RWPE1 (cell line): ENCODE measurements around the gene DPH6.
A peak's percentile ranks its signal among the peaks of the same experiment; 100 is the strongest.

Experiments used
- CTCF ChIA-PET: fragments of 350-600 bp; sonication (Branson Sonifier 250); formaldehyde crosslinking; extraction: SDS; loops from one replicate; lab custom pipeline; 2021; lab: Yijun Ruan, JAX
- POLR2A ChIA-PET: fragments of 400-600 bp; formaldehyde crosslinking; extraction: SDS; loops from one replicate; lab custom pipeline; 2020; ENCODE audit warnings: antibody characterized with exemption; ENCODE audit not compliant: low non-redundant PET; lab: Yijun Ruan, JAX
- DNase-seq: peaks from one replicate; pipeline ENCODE4 v3.0.0; 2012; ENCODE audit warnings: low spot score
- H3K27ac ChIP-seq: fragments of 450-650 bp; 2 replicates; pipeline ENCODE4 v1.5.1; 2017
- TF ChIP-seq, protein P1 (sequence below): fragments of 450-650 bp; conservative IDR thresholded peaks from 2 replicates; pipeline ENCODE4 v1.5.1; 2017; ENCODE audit warnings: low read depth, mild to moderate bottlenecking

Gene DPH6

DNA sequence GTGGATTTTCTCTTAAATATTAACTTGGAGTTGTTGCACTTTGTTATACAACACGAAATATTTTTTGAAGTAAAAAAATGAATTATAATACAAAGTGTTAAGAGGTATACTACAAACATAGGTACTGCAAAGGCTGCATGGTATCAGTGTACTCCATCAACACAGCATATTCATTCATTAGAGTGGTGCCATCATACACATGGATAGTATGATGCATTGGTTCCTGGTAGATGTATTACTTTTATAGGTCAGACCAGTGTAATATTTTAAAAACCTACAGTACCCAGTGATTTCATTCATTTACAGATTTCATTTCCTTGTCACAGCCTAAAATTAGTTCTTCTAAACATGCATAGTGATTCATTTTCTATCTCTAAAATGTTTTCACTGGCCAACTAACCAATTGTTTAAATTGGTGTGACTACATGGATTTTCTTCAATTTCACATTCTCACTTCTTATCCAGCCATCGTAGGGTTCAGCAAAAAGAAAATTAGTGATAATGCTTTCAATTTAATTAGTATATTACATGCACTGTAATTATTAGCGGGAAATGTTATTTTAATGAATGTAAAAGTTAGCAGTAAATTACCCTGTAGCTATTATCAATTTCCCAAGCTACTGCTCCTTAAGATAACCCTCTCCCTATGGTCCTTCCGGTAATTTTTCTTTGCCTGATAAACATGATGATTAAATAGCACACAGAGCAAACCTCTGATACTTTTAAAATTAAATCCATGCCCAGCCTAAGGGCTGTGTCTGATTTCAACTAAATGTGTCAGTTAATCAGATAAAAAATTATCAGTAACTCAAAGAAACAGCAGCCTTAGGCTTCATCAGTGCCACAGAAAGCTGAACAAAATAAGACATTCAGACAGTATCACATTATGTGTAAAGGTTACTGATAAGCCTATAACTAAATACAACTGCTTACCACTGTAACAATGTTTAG lies 68.4 kb downstream of the DPH6 start:
- ChIA-PET POLR2A (no interaction called here), CTCF (no interaction called here)
- H3K27ac ChIP-seq: no peak overlapping the region
- TF ChIP-seq, protein P1, sequence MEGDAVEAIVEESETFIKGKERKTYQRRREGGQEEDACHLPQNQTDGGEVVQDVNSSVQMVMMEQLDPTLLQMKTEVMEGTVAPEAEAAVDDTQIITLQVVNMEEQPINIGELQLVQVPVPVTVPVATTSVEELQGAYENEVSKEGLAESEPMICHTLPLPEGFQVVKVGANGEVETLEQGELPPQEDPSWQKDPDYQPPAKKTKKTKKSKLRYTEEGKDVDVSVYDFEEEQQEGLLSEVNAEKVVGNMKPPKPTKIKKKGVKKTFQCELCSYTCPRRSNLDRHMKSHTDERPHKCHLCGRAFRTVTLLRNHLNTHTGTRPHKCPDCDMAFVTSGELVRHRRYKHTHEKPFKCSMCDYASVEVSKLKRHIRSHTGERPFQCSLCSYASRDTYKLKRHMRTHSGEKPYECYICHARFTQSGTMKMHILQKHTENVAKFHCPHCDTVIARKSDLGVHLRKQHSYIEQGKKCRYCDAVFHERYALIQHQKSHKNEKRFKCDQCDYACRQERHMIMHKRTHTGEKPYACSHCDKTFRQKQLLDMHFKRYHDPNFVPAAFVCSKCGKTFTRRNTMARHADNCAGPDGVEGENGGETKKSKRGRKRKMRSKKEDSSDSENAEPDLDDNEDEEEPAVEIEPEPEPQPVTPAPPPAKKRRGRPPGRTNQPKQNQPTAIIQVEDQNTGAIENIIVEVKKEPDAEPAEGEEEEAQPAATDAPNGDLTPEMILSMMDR: no peak
- no peak for DNase-seq

DNA sequence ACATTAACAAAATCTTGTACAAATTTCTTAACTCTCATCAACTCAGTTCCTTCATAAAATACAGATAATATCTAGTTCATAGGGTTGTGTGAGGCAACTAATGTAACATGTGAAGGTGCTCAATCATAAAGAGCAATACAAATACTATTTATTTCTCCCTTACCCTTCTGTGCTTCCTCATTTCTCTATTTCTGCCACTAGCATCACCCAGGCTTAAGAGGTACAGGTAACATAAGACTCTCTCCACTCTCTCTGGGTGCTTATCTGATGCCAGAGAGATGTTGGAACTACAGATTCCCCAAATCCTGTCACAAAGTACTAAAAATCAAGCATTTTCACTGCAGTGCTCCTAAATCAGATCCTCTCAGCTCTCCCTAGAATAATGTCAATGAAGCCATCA lies 74.9 kb downstream of the DPH6 start:
- TF ChIP-seq, protein P1: no peak
- no peak overlapping the region for H3K27ac ChIP-seq
- CTCF ChIA-PET: interaction anchor here (0.7 to 2.1 kb wide), 2 partner anchors 27 to 1759 kb away, joined by 3 to 7 read pairs; no protein-coding TSS in a partner anchor
- no peak for DNase-seq
- POLR2A ChIA-PET: no interaction called here

DNA sequence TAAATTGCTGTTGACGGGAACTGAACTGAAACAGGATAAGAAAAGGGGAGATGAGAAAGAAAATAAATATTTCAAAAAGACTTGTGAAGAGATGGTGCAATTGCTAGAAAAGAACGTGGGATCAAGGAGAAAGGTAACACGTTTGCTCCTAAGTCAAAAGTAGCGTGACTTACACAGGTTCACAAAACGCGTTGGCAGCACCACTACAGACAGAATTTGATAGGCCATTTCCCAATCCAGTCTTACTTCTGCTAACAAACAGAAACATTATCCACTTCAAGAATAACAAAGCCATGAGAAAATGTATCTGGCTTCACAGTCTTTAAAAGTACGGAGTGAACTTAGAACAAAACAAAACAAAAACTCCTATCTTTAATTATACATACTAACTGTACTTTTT lies 75.5 kb downstream of the DPH6 start:
- no peak for DNase-seq
- ChIA-PET CTCF (no interaction called here), POLR2A (no interaction called here)
- TF ChIP-seq, protein P1: no peak
- no peak overlapping the region for H3K27ac ChIP-seq

DNA sequence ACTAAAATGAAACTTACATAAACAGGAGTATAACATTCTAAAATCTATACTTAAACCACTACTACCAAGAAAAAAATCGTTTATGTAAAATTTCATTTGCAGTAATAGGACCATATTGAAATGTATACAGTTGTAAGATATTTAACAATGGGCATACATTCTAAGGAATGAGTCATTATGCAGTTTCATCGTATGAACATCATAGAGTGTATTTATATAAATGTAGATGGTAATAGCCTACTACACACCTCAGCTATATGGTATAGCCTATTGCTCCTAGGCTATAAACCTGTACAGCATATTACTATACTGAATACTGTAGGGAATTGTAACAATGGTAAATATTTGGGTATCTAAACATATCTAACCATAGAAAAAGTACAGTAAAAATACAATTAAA lies 79.5 kb downstream of the DPH6 start:
- H3K27ac ChIP-seq: no peak overlapping the region
- ChIA-PET CTCF (interaction anchor here (0.7 kb wide), 1 partner anchor 23 kb away, joined by 3 read pairs; no protein-coding TSS in a partner anchor), POLR2A (no interaction called here)
- TF ChIP-seq, protein P1: no peak
- peak; percentile 22 for DNase-seq

DNA sequence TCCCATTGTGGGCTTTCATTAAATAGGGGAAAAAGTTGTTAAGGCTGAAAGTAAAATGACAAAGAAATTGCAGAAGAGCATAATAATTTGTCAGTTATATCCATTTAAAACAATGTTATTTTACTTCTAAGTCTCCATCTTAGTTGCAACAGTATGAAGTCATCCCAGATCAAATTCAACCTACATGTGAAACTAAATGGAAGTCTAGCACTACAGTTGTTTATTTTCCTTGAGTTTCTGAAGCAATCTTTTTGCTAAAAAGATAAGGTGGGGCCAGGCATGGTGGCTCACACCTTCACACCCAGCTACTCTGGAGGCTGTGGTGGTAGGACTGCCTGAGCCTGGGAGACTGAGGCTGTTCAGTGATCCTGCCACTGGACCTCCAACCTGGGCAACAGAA lies 80.2 kb downstream of the DPH6 start:
- H3K27ac ChIP-seq: no peak overlapping the region
- ChIA-PET POLR2A (no interaction called here), CTCF (no interaction called here)
- TF ChIP-seq, protein P1: no peak
- DNase-seq: no peak

DNA sequence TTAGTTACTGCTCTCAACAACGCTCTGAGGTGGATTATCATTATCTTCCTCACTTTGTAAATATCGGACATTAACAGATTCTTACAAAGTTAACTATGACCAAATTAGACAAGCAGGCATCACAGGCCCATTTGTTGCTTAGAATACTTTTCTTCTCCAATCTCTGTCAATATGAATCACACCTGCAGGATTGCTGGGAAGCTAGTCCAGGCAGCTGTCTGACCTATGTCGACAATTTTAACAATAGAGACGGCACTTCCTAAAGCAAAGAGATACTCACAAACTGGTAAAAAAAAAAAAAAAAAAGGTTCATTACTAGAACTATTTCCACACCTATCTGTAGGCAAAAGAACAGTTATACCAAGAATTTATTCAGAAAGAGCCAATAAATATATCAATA lies 85.3 kb downstream of the DPH6 start:
- no peak overlapping the region for H3K27ac ChIP-seq
- peak; percentile 36 for DNase-seq
- TF ChIP-seq, protein P1: no peak
- POLR2A ChIA-PET: no interaction called here
- CTCF ChIA-PET: no interaction called here
